ENCODE measurements around the gene BAK1. TPM values are rescaled to one million over a fixed set of nuclear protein-coding genes. Genes with fewer than 3 reads are reported as not detected.

BAK1 gene
- total and polyA plus RNA-seq, 2 of the 4 experiments (the other 2 are of a cell fraction): 12.0 to 19.0 TPM

GRCh38 chr6:33567836-33568235 is 12.2 kb downstream of the BAK1 start:
- no peak for ATAC-seq (ENCODE audit: low read depth)
- peak overlapping the region; percentile 56 for H2AFZ ChIP-seq (replicated peaks; ENCODE audit: low read length, poor library complexity)
- H3K4me3 ChIP-seq (ENCODE audit: insufficient read depth, low read depth, low read length): no peak overlapping the region
- H4K5ac ChIP-seq (ENCODE audit: low read depth, low read length): no peak overlapping the region
- no peak overlapping the region for H3K4me2 ChIP-seq (ENCODE audit: low read depth, low read length)
- no peaks in the 10 kb centered on the region for H4K20me1 ChIP-seq (ENCODE audit: insufficient read depth, low read length)
- no peak for TF ChIP-seq CEBPB (IDR thresholded peaks at IDR 0.05; ENCODE audit: low read depth, low read length)
- TF ChIP-seq USF2 (IDR thresholded peaks at IDR 0.05; ENCODE audit: low read depth, low read length): no peak
- no peak for TF ChIP-seq BHLHE40 (IDR thresholded peaks at IDR 0.05; ENCODE audit: low read depth, low read length)
- TF ChIP-seq RCOR1 (IDR thresholded peaks at IDR 0.05; ENCODE audit: insufficient replicate concordance, low read length): no peak
- TF ChIP-seq MAFK (IDR thresholded peaks at IDR 0.05; ENCODE audit: low read depth, low read length): no peak
- TF ChIP-seq RAD21 (IDR thresholded peaks at IDR 0.05; ENCODE audit: low read length): no peak
- TF ChIP-seq MXI1 (IDR thresholded peaks at IDR 0.05; ENCODE audit: borderline replicate concordance, low read depth, low read length): no peak
- TF ChIP-seq SMC3 (IDR thresholded peaks at IDR 0.05; ENCODE audit: low read depth, low read length): no peak
- in situ Hi-C loops (cut with MboI; ENCODE audit: low sequenced_read_pairs) (no loop called here), dilution Hi-C loops (cut with HindIII; ENCODE audit: low sequenced_read_pairs, unreplicated experiment) (no loop called here), intact Hi-C loops (cut with micrococcal nuclease) (no loop called here)
- 0 out of 2 replicates have a peak, but pooled peaks cover 1% of the 10 kb centered on the region for H3K4me1 ChIP-seq (ENCODE audit: control insufficient read depth, insufficient read depth, low read length)
- H2BK15ac ChIP-seq (ENCODE audit: low read depth, low read length): no peak overlapping the region
- H3K36me3 ChIP-seq (ENCODE audit: control insufficient read depth, insufficient read depth, low read length): no peaks in the 10 kb centered on the region
- peaks cover 14% of the 10 kb centered on the region; the same call in 1 of the 2 replicates for H3K9me1 ChIP-seq (ENCODE audit: insufficient read depth, low read length)
- H3K79me1 ChIP-seq (ENCODE audit: low read depth in 1 of 2, low read length in 2 of 2): peaks cover 0 to 3% of the 10 kb centered on the region in 2 experiments; a peak in 1 of 4 replicates
- POLR2A ChIA-PET (ENCODE audit: unreplicated experiment): no interaction called here
- H3K18ac ChIP-seq (ENCODE audit: low read depth, low read length): no peak overlapping the region
- H2BK120ac ChIP-seq (ENCODE audit: low read depth, low read length): no peak overlapping the region
- no peak overlapping the region for H2AK9ac ChIP-seq (replicated peaks; ENCODE audit: low read depth, low read length, poor library complexity)
- H2BK5ac ChIP-seq (ENCODE audit: low read depth, low read length, poor library complexity, severe bottlenecking): no peak overlapping the region
- H3K14ac ChIP-seq (replicated peaks; ENCODE audit: low read depth, low read length): no peak overlapping the region
- no peak overlapping the region for H4K8ac ChIP-seq (ENCODE audit: low read depth in 2 of 2, low read length in 2 of 2)
- no peaks in the 10 kb centered on the region for H3K9me3 ChIP-seq (ENCODE audit: control insufficient read depth, insufficient read depth, low read length)
- no peaks in the 10 kb centered on the region for H3K27me3 ChIP-seq (ENCODE audit: control insufficient read depth, insufficient read depth, low read length)
- no peak overlapping the region for H3K4ac ChIP-seq (ENCODE audit: low read depth, low read length)
- CTCF ChIA-PET: no interaction called here
- H3K23ac ChIP-seq (ENCODE audit: low read depth, low read length): no peak overlapping the region
- H3K9ac ChIP-seq (ENCODE audit: low read depth, low read length): no peak overlapping the region
- no peak for DNase-seq
- H3K27ac ChIP-seq (ENCODE audit: insufficient read depth, low read length): no peak overlapping the region
- no TSS peak for BruUV-seq (replicated peaks)
- no peak overlapping the region for H2AK5ac ChIP-seq (ENCODE audit: low read depth, low read length)
- 100% methylated on average over 1 of the region's 8 CpGs; no CpG with 5 or more reads in 1 of the 2 experiments for WGBS, 2 experiments (ENCODE audit: extremely low coverage in 2 of 2, insufficient read length in 1 of 2)
- H3K56ac ChIP-seq (ENCODE audit: extremely low read depth, insufficient read depth, low read length): no peak overlapping the region
- no peak overlapping the region for H2BK20ac ChIP-seq (ENCODE audit: low read depth, low read length)
- no peak overlapping the region for H4K91ac ChIP-seq (ENCODE audit: insufficient read depth, low read depth, low read length)
